Measurements from ENCODE around the gene RAB37.

- TF ChIP-seq POLR2A (IDR thresholded peaks at IDR 0.05) (no peak), CTCF (IDR thresholded peaks at IDR 0.05) (no peak)
Observed at GRCh38 chr17:74767111-74767516, 30.1 kb downstream of the RAB37 start.

Measured in lower leg skin (tissue), 3 donors.